ENCODE measurements around the gene DEDD2.

Gene DEDD2

GRCh38 chr19:42201489-42202289, 15.8 kb downstream of the DEDD2 start:
- H3K4me3 ChIP-seq (ENCODE audit: low read depth, low read length) = no peak overlapping the region

- no peak overlapping the region for H3K4me3 ChIP-seq (ENCODE audit: low read depth, low read length)
These were observed 17.3 kb downstream of the DEDD2 start for GRCh38 chr19:42200116-42200715.

- no peak overlapping the region for H3K4me3 ChIP-seq (ENCODE audit: low read depth, low read length)
These were observed 17.9 kb downstream of the DEDD2 start for GRCh38 chr19:42199440-42200115.

- H3K4me3 ChIP-seq (ENCODE audit: low read depth, low read length) = no peak overlapping the region
These were observed 18.6 kb downstream of the DEDD2 start for GRCh38 chr19:42198676-42199439.

- H3K4me3 ChIP-seq (ENCODE audit: low read depth, low read length) = no peak overlapping the region
These were observed 20.1 kb downstream of the DEDD2 start for GRCh38 chr19:42197375-42197817.

GRCh38 chr19:42196011-42197001, 21.2 kb downstream of the DEDD2 start:
- no peak overlapping the region for H3K4me3 ChIP-seq (ENCODE audit: low read depth, low read length)

GRCh38 chr19:42193706-42194105, 23.8 kb downstream of the DEDD2 start:
- H3K4me3 ChIP-seq (ENCODE audit: low read depth, low read length) = no peak overlapping the region

- H3K4me3 ChIP-seq (ENCODE audit: low read depth, low read length) = no peak overlapping the region
These were observed 24.2 kb downstream of the DEDD2 start for GRCh38 chr19:42193294-42193693.

- H3K4me3 ChIP-seq (ENCODE audit: low read depth, low read length) = no peak overlapping the region
These were observed 25.6 kb downstream of the DEDD2 start for GRCh38 chr19:42191855-42192254.

GRCh38 chr19:42191330-42191729, 26.1 kb downstream of the DEDD2 start:
- no peak overlapping the region for H3K4me3 ChIP-seq (ENCODE audit: low read depth, low read length)

GRCh38 chr19:42189133-42189532, 28.3 kb downstream of the DEDD2 start:
- H3K4me3 ChIP-seq (ENCODE audit: low read depth, low read length) = no peak overlapping the region

- H3K4me3 ChIP-seq (ENCODE audit: low read depth, low read length) = no peak overlapping the region
These were observed 28.8 kb downstream of the DEDD2 start for GRCh38 chr19:42188665-42189064.

GRCh38 chr19:42185277-42185676, 32.2 kb downstream of the DEDD2 start:
- no peak overlapping the region for H3K4me3 ChIP-seq (ENCODE audit: low read depth, low read length)

GRCh38 chr19:42184401-42184861, 33.0 kb downstream of the DEDD2 start:
- no peak overlapping the region for H3K4me3 ChIP-seq (ENCODE audit: low read depth, low read length)

GRCh38 chr19:42178791-42179674, 38.4 kb downstream of the DEDD2 start:
- no peak overlapping the region for H3K4me3 ChIP-seq (ENCODE audit: low read depth, low read length)

- no peak overlapping the region for H3K4me3 ChIP-seq (ENCODE audit: low read depth, low read length)
These were observed 39.8 kb downstream of the DEDD2 start for GRCh38 chr19:42177686-42178019.

- no peak overlapping the region for H3K4me3 ChIP-seq (ENCODE audit: low read depth, low read length)
These were observed 40.3 kb downstream of the DEDD2 start for GRCh38 chr19:42176990-42177685.

- no peak overlapping the region for H3K4me3 ChIP-seq (ENCODE audit: low read depth, low read length)
These were observed 40.9 kb downstream of the DEDD2 start for GRCh38 chr19:42176649-42176989.
